Fibroblast of skin of left biceps (primary cell): Measurements from ENCODE around the gene ORM2.
A peak's percentile ranks its signal among the peaks of the same experiment; 100 is the strongest.
"Not testable (repeated sequence)": the region's sequence is repeated elsewhere in the genome, so short reads cannot be mapped to it uniquely, and the experiment has no call there.

Experiments used
- DNase-seq, 2 experiments: peaks; one replicate each; pipeline ENCODE4 v3.0.0-alpha.2; 2013; ENCODE audit warnings: low read depth in 2 of 2

Gene ORM2

GRCh38 chr9:114332474-114333040 lies 2.9 kb downstream of the ORM2 start:
- not testable (repeated sequence) for DNase-seq

- not testable (repeated sequence) for DNase-seq
These were observed 4.0 kb downstream of the ORM2 start for GRCh38 chr9:114333718-114334117.

DNA sequence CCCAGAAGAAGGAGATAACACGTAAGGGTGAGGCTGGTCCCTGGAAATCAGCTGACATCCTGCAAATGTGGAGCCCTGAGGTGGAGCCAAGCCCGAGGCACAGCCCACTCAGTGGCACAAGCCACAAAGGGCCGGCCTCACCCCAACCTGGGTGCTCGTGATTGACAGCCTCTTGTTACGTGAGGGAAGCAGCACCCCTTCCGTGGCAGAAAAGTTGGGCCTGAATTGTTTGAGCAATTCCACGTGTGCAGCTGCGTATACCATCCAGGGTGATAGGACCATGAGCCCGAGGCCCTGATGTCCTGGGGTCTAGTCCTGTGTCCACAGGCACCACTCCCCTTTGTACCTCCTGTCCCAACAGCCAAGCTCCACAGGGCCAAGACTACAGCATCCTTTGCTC lies 4.8 kb downstream of the ORM2 start:
- DNase-seq = no peak

GRCh38 chr9:114335745-114336144 lies 6.1 kb downstream of the ORM2 start:
- DNase-seq = no peak

DNA sequence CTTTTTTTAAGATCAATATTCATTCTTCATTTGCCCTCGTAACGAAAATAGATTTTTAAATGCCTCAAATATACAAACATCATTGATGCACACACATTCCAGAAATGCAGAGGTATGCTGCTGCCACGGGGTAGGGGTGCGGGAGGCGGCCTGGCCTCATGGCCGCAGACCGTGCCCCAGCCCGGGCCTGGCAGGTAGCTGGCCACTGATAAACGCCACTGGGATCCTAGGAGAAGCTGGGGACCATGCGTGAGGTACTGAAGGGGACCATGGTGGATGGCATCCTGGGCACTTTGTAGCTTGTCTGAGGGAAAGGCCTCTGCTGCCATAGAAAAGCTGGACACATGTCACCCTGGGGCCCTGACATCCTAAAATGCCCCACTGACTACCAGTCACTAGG lies 6.5 kb downstream of the ORM2 start:
- no peak for DNase-seq

- no peak for DNase-seq
These were observed 7.2 kb downstream of the ORM2 start for GRCh38 chr9:114336699-114337395.

- DNase-seq = no peak
These were observed 8.5 kb downstream of the ORM2 start for GRCh38 chr9:114338187-114338586.

- DNase-seq = no peak
These were observed 9.7 kb downstream of the ORM2 start for GRCh38 chr9:114339130-114339908.

GRCh38 chr9:114341152-114341830 lies 11.6 kb downstream of the ORM2 start:
- no peak for DNase-seq

GRCh38 chr9:114341991-114342390 lies 12.3 kb downstream of the ORM2 start:
- no peak for DNase-seq

- no peak for DNase-seq
These were observed 13.2 kb downstream of the ORM2 start for GRCh38 chr9:114342755-114343440.

DNA sequence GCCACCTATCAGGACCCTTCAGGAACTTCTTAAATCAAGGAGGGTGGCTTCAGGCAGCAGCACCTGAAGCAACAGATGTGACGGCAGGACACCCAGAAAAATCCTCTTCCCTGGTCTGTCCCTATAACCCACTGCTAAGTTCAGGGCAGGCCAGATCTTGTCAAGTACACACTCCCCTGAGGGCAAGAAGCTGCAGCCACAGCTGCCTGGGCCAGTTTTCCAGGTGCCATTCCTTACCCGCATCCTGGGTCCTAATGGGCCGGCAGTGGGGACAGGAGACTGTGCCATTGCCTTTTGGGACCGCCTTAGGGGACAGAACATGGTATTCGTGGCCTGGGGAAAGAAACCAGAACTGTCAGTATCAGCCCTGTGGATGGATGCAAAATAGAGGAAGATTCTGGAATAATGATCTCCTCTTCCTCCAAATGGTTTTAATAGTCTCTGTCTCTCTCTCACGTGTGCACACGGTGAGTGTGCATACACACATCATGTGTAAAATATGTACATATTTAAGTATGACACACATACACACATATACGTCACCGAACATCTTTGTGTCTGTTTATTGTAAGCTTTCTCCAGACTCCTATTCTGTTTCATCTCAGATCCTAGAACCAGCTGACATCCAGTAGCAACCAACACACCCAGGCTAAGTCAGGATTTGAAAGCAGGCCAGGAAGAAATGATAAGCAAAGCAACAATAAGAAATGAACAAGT lies 14.0 kb downstream of the ORM2 start:
- peak in 1 of 2 experiments; percentile 13 for DNase-seq

GRCh38 chr9:114344188-114344566 lies 14.5 kb downstream of the ORM2 start:
- no peak for DNase-seq

- DNase-seq = no peak
These were observed 15.0 kb downstream of the ORM2 start for GRCh38 chr9:114344692-114345091.

DNA sequence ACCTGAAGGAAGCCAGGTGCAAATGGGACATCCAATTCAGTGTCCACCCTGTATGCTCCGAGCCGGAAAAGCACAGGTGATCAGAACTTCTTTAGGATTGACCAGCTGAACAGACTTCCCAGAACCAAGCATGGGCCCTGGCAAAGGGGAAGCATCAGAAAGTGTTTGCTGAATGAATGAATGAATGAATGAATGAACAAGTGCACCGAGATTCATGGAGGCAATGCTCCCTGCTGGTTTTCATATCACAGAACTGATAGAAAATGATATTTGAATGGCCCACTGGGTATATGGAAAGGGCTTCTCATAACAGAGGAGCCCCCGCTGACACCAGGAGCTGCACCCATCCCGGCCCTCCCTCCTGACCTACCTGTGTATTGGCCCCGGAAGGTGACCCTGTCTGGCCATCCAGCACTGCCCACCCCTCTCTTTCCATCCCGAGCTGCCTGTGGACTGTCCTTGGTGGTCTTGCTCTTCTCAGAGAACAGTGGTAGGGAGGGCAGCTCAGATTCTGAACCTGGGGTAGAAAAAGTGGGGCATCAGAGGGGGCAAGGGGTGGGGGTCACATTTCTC lies 15.9 kb downstream of the ORM2 start:
- no peak for DNase-seq

- no peak for DNase-seq
These were observed 16.5 kb downstream of the ORM2 start for GRCh38 chr9:114346146-114346545.

DNA sequence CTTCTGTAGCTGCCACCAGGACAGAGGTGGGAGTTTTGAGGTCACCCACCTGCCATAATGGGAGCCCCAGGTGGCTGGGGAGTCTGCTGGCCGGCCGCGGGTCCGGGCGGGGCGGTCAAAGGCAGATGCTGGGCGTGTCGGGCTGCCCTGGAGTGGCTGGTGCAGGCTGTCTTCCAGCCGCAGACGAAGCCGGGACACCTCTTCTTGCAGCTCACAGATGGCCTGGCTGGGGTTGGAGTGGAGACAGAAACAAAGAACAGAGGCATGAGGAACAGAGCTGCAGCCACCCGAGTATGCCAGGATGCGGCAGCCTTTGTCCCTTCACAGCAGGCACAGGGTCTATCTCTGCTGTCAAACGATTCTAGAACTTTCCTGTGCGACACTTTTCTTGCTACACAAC lies 18.0 kb downstream of the ORM2 start:
- DNase-seq = no peak

DNA sequence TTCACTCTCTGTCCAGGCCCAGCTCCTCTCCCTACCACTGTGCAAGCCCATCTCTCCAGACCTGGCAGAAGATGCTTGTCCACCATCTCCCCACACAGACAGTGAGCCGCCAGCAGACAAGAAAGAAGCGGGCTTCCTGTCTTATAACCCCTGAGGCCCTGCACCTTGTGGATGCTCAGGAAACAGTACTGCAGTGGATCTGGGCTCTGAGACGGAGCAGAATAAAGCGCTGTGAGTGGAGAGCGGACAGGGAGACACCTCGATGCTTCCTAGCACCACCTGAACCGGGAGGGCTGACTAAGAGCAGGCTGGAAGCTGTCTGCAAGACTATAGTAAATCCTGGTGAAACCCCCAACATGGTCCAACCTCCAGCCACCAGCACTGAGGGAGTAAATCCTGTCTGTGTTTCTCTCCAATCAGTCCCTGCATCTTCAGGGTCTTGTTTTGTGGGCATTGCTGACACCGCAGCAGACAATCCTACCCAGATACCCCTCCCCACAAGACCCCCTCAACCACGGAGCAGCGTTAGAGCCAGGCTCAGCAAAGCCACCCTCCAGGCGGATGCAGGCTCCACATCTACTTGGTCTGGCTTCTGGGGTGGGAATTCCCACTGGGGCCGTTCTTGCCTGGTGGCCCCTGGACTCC lies 18.7 kb downstream of the ORM2 start:
- DNase-seq = no peak

- DNase-seq = peak; percentile 88 to 89
These were observed 19.3 kb downstream of the ORM2 start for GRCh38 chr9:114348906-114349482.
